T1000 (cell line): Measurements from ENCODE around the gene SERPINE3.

Experiments
- DNase-seq: peaks from one replicate; lab custom pipeline; 2025; ENCODE audit warnings: mixed read lengths; lab: John Stamatoyannopoulos, UW

Gene SERPINE3

GRCh38 chr13:51339354-51339753, at the start of gene SERPINE3:
TSS of gene SERPINE3 (plus strand) at chr13:51339691. CDS start at chr13:51341092, 1,401 bp downstream.
- DNase-seq = no peak

- DNase-seq = no peak
Observed at GRCh38 chr13:51291341-51291740, 48.1 kb upstream of the SERPINE3 start.

GRCh38 chr13:51292000-51292565, 47.4 kb upstream of the SERPINE3 start:
- DNase-seq = no peak

GRCh38 chr13:51297556-51297955, 41.9 kb upstream of the SERPINE3 start:
- no peak for DNase-seq

GRCh38 chr13:51298812-51299211, 40.7 kb upstream of the SERPINE3 start:
- no peak for DNase-seq

- DNase-seq = no peak
Observed at GRCh38 chr13:51303063-51303552, 36.4 kb upstream of the SERPINE3 start.

GRCh38 chr13:51303882-51304281, 35.6 kb upstream of the SERPINE3 start:
- no peak for DNase-seq

- no peak for DNase-seq
Observed at GRCh38 chr13:51305271-51305967, 34.1 kb upstream of the SERPINE3 start.

GRCh38 chr13:51308781-51309180, 30.7 kb upstream of the SERPINE3 start:
- no peak for DNase-seq

GRCh38 chr13:51311231-51311630, 28.3 kb upstream of the SERPINE3 start:
- no peak for DNase-seq

GRCh38 chr13:51311957-51312520, 27.5 kb upstream of the SERPINE3 start:
- no peak for DNase-seq

GRCh38 chr13:51313619-51314018, 25.9 kb upstream of the SERPINE3 start:
- DNase-seq = no peak

GRCh38 chr13:51317262-51317661, 22.2 kb upstream of the SERPINE3 start:
- DNase-seq = no peak

- no peak for DNase-seq
Observed at GRCh38 chr13:51318015-51318414, 21.5 kb upstream of the SERPINE3 start.

GRCh38 chr13:51318876-51319275, 20.6 kb upstream of the SERPINE3 start:
- no peak for DNase-seq

- no peak for DNase-seq
Observed at GRCh38 chr13:51321836-51322235, 17.7 kb upstream of the SERPINE3 start.

GRCh38 chr13:51322826-51323225, 16.7 kb upstream of the SERPINE3 start:
- no peak for DNase-seq

- DNase-seq = no peak
Observed at GRCh38 chr13:51323824-51324511, 15.5 kb upstream of the SERPINE3 start.

GRCh38 chr13:51324714-51325420, 14.6 kb upstream of the SERPINE3 start:
- no peak for DNase-seq

- DNase-seq = no peak
Observed at GRCh38 chr13:51325837-51326236, 13.7 kb upstream of the SERPINE3 start.

- no peak for DNase-seq
Observed at GRCh38 chr13:51326777-51327176, 12.7 kb upstream of the SERPINE3 start.

GRCh38 chr13:51327961-51328360, 11.5 kb upstream of the SERPINE3 start:
- no peak for DNase-seq
